Right lobe of liver (tissue), 4 donors: ENCODE data around the gene RMC1.

ENCODE experiments used
- CTCF ChIP-seq, 4 donors: fragments of 200-600 bp in 3 of 4; fragments of 450-650 bp in 1 of 4; IDR thresholded peaks; one replicate each; pipeline versions ENCODE4 v1.5.1 to v1.8.0; 2016 to 2022; ENCODE audit warnings: antibody characterized with exemption in 4 of 4, mild to moderate bottlenecking in 2 of 4
- POLR2A ChIP-seq: fragments of 450-650 bp; IDR thresholded peaks from one replicate; pipeline ENCODE4 v1.6.1; 2017; ENCODE audit warnings: antibody characterized with exemption, mild to moderate bottlenecking
- donor health status: DM: no; HTN: no; CAD: no.
- donor health status: DM: no; HTN: no; CAD: no.
- donor health status: DM: no; HTN: yes; CAD: no.

- no peak for TF ChIP-seq POLR2A
- no peak for TF ChIP-seq CTCF (IDR thresholded peaks at IDR 0.05)
Observed at GRCh38 chr18:23578891-23579653, 75.8 kb downstream of the RMC1 start.
